ENCODE measurements around the gene NTPCR. TPM values are rescaled to one million over a fixed set of nuclear protein-coding genes. Genes with fewer than 3 reads are reported as not detected.

The NTPCR gene
- total and polyA plus RNA-seq, 10 donors: 18.8 to 42.6 (median 29.8) TPM

- Histone ChIP-seq H3K4me3 (no peak overlapping the region), H3K4me1 (peaks cover 0 to 5% (median under 1%) of the 10 kb centered on the region in 6 donors), H3K9me3 (no peaks in the 10 kb centered on the region), H3K27me3 (replicated peaks in 1 of 7) (peaks cover 0 to 11% (median 0%) of the 10 kb centered on the region in 7 donors), H3K36me3 (no peaks in the 10 kb centered on the region), H3K27ac (no peak overlapping the region)
- intact Hi-C loops (cut with DNase I; ENCODE audit: low total_unique reads): no loop called here
- DNase-seq: no peak
- TF ChIP-seq POLR2A (IDR thresholded peaks at IDR 0.05) (no peak), POLR2AphosphoS5 (IDR thresholded peaks at IDR 0.05) (no peak)
- TF ChIP-seq, protein P1, sequence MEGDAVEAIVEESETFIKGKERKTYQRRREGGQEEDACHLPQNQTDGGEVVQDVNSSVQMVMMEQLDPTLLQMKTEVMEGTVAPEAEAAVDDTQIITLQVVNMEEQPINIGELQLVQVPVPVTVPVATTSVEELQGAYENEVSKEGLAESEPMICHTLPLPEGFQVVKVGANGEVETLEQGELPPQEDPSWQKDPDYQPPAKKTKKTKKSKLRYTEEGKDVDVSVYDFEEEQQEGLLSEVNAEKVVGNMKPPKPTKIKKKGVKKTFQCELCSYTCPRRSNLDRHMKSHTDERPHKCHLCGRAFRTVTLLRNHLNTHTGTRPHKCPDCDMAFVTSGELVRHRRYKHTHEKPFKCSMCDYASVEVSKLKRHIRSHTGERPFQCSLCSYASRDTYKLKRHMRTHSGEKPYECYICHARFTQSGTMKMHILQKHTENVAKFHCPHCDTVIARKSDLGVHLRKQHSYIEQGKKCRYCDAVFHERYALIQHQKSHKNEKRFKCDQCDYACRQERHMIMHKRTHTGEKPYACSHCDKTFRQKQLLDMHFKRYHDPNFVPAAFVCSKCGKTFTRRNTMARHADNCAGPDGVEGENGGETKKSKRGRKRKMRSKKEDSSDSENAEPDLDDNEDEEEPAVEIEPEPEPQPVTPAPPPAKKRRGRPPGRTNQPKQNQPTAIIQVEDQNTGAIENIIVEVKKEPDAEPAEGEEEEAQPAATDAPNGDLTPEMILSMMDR (IDR thresholded peaks at IDR 0.05 in 8 of 11, conservative IDR thresholded peaks at IDR 0.05 in 3 of 11): no peak
- WGBS, 5 donors: 94 to 100% (median 97%) methylated on average over 6 of the region's 6 CpGs
These were observed 44.0 kb upstream of the NTPCR start for GRCh38 chr1:232906441-232906840.

DNA sequence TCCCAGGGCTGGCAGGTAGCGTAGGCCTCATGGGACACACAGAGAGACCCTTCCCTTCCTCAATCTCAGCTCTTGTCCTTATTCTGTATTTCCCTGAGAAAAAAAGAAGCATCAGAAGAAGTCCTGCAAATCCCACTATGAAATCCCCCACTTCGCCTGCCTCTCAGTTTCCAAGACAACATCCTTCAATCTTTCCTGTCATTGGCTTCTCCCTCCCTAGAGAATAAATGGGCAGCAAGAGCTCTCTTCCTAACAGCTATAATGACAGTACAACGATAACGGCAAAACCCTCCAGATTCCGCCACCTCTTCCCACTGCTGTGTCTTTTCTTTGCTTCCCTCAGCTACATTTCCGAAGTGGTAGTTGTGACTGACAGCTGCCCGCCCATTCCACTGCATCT, 41.6 kb upstream of the NTPCR start:
- H3K9me3 ChIP-seq: no peaks in the 10 kb centered on the region
- no peaks in the 10 kb centered on the region for H3K36me3 ChIP-seq
- no peak for DNase-seq
- H3K27me3 ChIP-seq (replicated peaks in 1 of 7): peaks cover 0 to 11% (median 0%) of the 10 kb centered on the region in 7 donors
- TF ChIP-seq, protein P1 (IDR thresholded peaks at IDR 0.05 in 8 of 11, conservative IDR thresholded peaks at IDR 0.05 in 3 of 11): no peak
- TF ChIP-seq POLR2A (IDR thresholded peaks at IDR 0.05): no peak
- TF ChIP-seq POLR2AphosphoS5 (IDR thresholded peaks at IDR 0.05): no peak
- H3K27ac ChIP-seq: no peak overlapping the region
- 78 to 90% (median 88%) methylated on average over 7 of the region's 7 CpGs for WGBS, 5 donors
- H3K4me1 ChIP-seq: no peaks in the 10 kb centered on the region
- intact Hi-C loops (cut with DNase I; ENCODE audit: low total_unique reads): no loop called here
- H3K4me3 ChIP-seq: no peak overlapping the region

DNA sequence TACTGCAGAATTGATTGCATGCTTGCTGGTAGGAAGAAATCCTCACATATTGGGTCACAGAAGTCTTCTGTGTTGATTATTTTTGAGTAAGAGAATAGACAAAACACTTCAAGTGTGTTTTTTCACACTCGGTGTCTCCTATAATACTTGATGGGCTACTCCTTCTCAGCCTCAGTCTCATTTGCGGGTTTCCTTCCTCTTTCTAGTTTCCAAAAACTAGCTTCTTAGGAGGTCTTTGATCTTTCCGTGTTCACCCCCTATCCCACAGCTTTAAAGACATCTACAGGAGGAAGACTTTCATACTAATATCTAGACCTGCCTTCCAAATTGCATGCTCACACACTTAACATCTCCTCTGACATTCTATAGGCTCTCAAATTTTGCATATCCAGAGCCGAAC, 40.7 kb upstream of the NTPCR start:
- Histone ChIP-seq H3K27me3 (replicated peaks in 1 of 7) (peaks cover 0 to 11% (median 0%) of the 10 kb centered on the region in 7 donors), H3K4me1 (no peaks in the 10 kb centered on the region)
- no peak for DNase-seq

DNA sequence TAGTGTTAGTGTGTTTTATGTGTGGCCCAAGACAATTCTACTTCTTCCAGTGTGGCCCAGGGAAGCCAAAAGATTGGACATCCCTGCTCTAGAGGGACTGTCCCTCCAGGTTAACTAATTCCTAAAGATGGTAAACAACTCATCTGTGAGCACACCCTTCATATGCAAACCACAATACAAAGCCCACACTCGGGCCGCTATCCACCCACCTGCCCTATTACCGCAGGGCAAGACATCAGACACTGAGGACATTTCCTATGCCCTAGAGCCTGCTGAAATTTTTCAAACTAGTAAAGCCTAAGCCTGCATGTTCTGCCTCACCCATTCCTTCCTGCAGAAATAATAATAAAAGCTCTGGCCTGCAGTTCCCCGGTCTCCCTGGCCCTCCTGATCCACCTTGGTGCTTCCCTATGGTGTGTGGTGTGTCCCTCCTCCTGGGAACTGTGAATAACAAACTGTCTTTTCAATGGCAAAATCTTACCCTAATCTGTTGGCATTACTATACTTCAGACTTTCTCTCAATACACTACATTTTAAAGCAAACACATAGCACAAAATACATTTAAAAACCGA, 39.3 kb upstream of the NTPCR start:
- intact Hi-C loops (cut with DNase I; ENCODE audit: low total_unique reads): no loop called here
- TF ChIP-seq, protein P1 (IDR thresholded peaks at IDR 0.05 in 8 of 11, conservative IDR thresholded peaks at IDR 0.05 in 3 of 11): no peak
- TF ChIP-seq POLR2AphosphoS5 (IDR thresholded peaks at IDR 0.05) (no peak), POLR2A (IDR thresholded peaks at IDR 0.05) (no peak)
- no peaks in the 10 kb centered on the region for H3K4me1 ChIP-seq
- no peaks in the 10 kb centered on the region for H3K9me3 ChIP-seq
- H3K4me3 ChIP-seq: no peak overlapping the region
- H3K27me3 ChIP-seq (replicated peaks in 1 of 7): peaks cover 0 to 7% (median 0%) of the 10 kb centered on the region in 7 donors
- no peak for DNase-seq
- H3K36me3 ChIP-seq: no peaks in the 10 kb centered on the region
- no peak overlapping the region for H3K27ac ChIP-seq
- 79 to 90% (median 87%) methylated on average over 5 of the region's 5 CpGs for WGBS, 5 donors

More for the DNA sequence above, 40.7 kb upstream of the NTPCR start:
- TF ChIP-seq POLR2A (IDR thresholded peaks at IDR 0.05) (no peak), POLR2AphosphoS5 (IDR thresholded peaks at IDR 0.05) (no peak)
- TF ChIP-seq, protein P1 (IDR thresholded peaks at IDR 0.05 in 8 of 11, conservative IDR thresholded peaks at IDR 0.05 in 3 of 11): no peak
- Histone ChIP-seq H3K4me3 (no peak overlapping the region), H3K9me3 (no peaks in the 10 kb centered on the region), H3K27ac (no peak overlapping the region), H3K36me3 (no peaks in the 10 kb centered on the region)
- intact Hi-C loops (cut with DNase I; ENCODE audit: low total_unique reads): no loop called here
- WGBS, 5 donors: 41 to 61% (median 45%) methylated on average over 4 of the region's 4 CpGs
